ENCODE results near the gene STAM.

DNA sequence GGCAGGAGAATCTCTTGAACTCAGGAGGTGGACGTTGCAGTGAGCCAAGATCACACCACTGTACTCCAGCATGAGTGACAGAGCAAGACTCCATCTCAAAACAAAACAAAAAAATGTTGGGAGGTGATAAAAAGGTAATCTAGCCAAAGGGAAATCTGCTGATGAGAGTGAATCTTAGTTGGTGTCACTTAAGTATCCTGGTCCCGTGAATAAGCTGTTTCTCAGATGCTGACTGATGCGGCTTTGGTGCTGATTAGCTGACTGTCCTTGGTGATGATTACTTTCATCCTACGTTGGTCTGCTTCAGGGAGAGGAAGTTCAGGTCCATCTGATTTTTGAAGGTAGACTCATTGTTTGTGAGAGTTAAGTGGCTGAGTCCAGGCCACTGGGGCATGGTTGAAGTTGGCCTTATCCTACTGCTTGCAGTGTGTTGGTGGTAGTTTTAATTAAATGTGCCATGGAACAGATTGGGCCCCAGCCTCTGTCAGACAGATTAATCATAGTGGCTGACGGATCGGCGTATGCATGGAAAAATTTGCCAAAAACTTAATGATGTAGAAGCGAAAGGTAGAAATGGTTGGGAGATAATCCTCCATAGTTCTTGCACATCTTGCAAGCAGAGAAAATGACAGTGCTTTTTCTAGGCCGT lies 90.6 kb downstream of the STAM start:
- TF ChIP-seq CTCF (IDR thresholded peaks at IDR 0.05), result no peak
- TF ChIP-seq POLR2A (IDR thresholded peaks at IDR 0.05), result no peak

Measured in vagina (tissue), 2 donors.